HL-60 (cell line): ENCODE data around the gene GPD2.

ENCODE experiments used
- DNase-seq, 2 experiments: peaks; one replicate each; pipeline ENCODE4 v3.0.0-alpha.2; 2010 to 2020; ENCODE audit warnings: low read depth in 1 of 2, low spot score in 1 of 2
- H3K27ac ChIP-seq: fragments of 250-450 bp; sonication (Bioruptor Pico); replicated peaks from 2 replicates; pipeline ENCODE4 v1.5.1; 2020; ENCODE audit warnings: mild to moderate bottlenecking, moderate library complexity
- H3K27me3 ChIP-seq: fragments of 250-450 bp; sonication (Bioruptor Pico); 2 replicates; pipeline ENCODE4 v1.5.1; 2021; ENCODE audit warnings: mild to moderate bottlenecking, moderate library complexity; ENCODE audit not compliant: insufficient read depth, poor library complexity, severe bottlenecking
- H3K4me3 ChIP-seq: replicated peaks from 2 replicates; pipeline ENCODE4 v1.5.1; 2011; ENCODE audit warnings: mild to moderate bottlenecking, control low read depth, low read length; ENCODE audit not compliant: insufficient read depth
- GABPA ChIP-seq: IDR thresholded peaks from 2 replicates; pipeline ENCODE4 v1.6.1; 2012; ENCODE audit warnings: low read depth
- POLR2AphosphoS5 ChIP-seq: IDR thresholded peaks from 2 replicates; pipeline ENCODE4 v1.6.1; 2012; ENCODE audit warnings: low read depth
- SPI1 ChIP-seq: IDR thresholded peaks from 2 replicates; pipeline ENCODE4 v1.6.1; 2012; ENCODE audit warnings: low read depth, mild to moderate bottlenecking, borderline replicate concordance
- TF ChIP-seq, protein P1 (sequence below): IDR thresholded peaks from one replicate; pipeline ENCODE4 v1.5.1; 2011; ENCODE audit warnings: low read length, control low read depth, inconsistent platforms; ENCODE audit not compliant: insufficient read depth
- TF ChIP-seq, protein P2 (sequence below): IDR thresholded peaks from 2 replicates; pipeline ENCODE4 v1.6.1; 2012; ENCODE audit warnings: low read depth; ENCODE audit not compliant: insufficient replicate concordance

Gene GPD2

DNA sequence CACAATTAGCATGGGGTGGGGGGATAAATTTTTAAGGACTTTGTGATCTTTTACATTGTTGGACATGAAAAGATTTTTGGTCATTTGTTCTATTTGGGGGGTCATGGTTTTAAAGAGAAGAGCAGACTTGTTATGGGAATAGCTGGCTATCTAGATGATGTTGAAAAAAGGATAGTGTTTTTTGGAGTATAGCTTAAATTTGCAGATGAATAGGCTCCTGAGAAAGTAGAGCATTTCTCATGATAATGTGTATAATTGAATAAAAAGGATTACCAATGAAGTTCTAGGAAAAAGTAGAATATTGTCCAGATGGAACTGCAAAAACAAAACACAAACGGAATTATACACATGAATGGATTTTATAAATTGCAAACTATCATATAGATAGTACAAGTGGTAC, 186.3 kb downstream of the GPD2 start:
- DNase-seq, result no peak
- no peak overlapping the region for H3K27ac ChIP-seq
- no peak overlapping the region for H3K4me3 ChIP-seq
- no peaks in the 10 kb centered on the region for H3K27me3 ChIP-seq
- TF ChIP-seq, protein P1, sequence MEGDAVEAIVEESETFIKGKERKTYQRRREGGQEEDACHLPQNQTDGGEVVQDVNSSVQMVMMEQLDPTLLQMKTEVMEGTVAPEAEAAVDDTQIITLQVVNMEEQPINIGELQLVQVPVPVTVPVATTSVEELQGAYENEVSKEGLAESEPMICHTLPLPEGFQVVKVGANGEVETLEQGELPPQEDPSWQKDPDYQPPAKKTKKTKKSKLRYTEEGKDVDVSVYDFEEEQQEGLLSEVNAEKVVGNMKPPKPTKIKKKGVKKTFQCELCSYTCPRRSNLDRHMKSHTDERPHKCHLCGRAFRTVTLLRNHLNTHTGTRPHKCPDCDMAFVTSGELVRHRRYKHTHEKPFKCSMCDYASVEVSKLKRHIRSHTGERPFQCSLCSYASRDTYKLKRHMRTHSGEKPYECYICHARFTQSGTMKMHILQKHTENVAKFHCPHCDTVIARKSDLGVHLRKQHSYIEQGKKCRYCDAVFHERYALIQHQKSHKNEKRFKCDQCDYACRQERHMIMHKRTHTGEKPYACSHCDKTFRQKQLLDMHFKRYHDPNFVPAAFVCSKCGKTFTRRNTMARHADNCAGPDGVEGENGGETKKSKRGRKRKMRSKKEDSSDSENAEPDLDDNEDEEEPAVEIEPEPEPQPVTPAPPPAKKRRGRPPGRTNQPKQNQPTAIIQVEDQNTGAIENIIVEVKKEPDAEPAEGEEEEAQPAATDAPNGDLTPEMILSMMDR, result no peak
- TF ChIP-seq GABPA, result no peak
- TF ChIP-seq POLR2AphosphoS5, result no peak
- TF ChIP-seq, protein P2, sequence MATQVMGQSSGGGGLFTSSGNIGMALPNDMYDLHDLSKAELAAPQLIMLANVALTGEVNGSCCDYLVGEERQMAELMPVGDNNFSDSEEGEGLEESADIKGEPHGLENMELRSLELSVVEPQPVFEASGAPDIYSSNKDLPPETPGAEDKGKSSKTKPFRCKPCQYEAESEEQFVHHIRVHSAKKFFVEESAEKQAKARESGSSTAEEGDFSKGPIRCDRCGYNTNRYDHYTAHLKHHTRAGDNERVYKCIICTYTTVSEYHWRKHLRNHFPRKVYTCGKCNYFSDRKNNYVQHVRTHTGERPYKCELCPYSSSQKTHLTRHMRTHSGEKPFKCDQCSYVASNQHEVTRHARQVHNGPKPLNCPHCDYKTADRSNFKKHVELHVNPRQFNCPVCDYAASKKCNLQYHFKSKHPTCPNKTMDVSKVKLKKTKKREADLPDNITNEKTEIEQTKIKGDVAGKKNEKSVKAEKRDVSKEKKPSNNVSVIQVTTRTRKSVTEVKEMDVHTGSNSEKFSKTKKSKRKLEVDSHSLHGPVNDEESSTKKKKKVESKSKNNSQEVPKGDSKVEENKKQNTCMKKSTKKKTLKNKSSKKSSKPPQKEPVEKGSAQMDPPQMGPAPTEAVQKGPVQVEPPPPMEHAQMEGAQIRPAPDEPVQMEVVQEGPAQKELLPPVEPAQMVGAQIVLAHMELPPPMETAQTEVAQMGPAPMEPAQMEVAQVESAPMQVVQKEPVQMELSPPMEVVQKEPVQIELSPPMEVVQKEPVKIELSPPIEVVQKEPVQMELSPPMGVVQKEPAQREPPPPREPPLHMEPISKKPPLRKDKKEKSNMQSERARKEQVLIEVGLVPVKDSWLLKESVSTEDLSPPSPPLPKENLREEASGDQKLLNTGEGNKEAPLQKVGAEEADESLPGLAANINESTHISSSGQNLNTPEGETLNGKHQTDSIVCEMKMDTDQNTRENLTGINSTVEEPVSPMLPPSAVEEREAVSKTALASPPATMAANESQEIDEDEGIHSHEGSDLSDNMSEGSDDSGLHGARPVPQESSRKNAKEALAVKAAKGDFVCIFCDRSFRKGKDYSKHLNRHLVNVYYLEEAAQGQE, result no peak
- TF ChIP-seq SPI1, result no peak

DNA sequence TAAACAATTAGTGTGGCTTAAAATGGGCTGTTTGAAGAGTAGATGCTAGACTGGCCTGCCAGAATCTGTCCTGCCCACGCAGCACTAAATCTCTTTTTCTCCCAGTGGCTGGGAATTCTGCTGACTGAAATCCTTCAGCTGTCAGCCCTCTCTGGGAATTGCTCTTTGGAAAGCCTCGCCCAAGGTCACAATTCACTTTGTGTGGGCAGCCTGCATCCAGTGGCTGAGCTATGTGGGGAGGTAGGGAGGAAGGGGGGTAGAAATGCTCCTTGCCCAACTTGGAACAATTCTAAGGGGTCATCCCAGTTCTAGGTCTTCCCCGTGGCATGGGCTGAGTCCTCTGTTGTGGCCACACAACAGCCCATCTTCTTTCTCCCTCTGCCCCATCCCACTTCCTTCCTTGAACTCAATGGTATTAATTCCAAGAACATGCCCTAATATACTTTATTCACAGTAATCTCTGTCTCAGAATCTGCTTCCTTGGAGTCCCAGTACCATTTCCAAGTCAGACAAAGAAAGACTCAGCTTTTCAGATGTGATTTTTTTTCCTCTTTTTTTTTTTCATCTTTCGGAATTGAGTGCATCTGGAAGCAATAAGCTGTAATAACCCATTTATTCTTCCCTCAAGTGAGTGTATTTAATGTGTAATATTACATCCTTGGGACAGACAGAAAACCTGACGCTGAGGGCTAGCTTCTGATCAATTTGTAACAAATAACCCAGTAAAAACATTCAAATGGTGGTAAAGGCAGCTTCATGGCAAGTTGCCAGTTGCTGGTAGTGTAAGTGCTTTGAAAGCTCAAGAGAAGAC, 189.4 kb downstream of the GPD2 start:
- no peak overlapping the region for H3K27ac ChIP-seq
- no peak for DNase-seq
- H3K27me3 ChIP-seq, result peaks cover 9% of the 10 kb centered on the region
- no peak overlapping the region for H3K4me3 ChIP-seq
- no peak for TF ChIP-seq SPI1
- no peak for TF ChIP-seq POLR2AphosphoS5
- TF ChIP-seq, protein P2, result no peak
- TF ChIP-seq, protein P1, result no peak
- TF ChIP-seq GABPA, result no peak

DNA sequence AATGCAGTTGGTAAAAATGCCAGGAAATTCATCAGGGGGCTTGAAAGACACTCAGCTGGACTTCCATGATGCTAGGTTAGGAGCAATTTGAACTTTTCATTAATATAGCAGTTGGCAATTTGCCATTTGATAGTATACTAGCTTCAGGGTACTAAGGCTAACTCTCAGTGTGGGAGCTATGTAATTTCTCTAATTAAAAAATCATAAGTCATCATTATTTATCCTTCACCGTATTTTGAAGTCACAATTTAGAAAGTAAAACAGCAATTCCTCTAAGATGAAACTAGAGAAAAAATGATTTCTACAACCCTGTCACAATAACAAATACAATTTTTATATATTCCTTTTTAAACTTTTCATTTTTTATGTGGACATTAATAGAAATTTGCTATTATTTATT, 190.8 kb downstream of the GPD2 start:
- TF ChIP-seq SPI1 (no peak), GABPA (no peak), POLR2AphosphoS5 (no peak)
- TF ChIP-seq, protein P2, result no peak
- TF ChIP-seq, protein P1, result no peak
- peaks cover 9% of the 10 kb centered on the region for H3K27me3 ChIP-seq
- DNase-seq, result no peak
- H3K27ac ChIP-seq, result no peak overlapping the region
- H3K4me3 ChIP-seq, result no peak overlapping the region
